ENCODE measurements around the gene SGSM2. TPM values are rescaled to one million over a fixed set of nuclear protein-coding genes. Genes with fewer than 3 reads are reported as not detected.

The SGSM2 gene
- total and polyA plus RNA-seq, 2 of the 13 experiments (the other 11 are each of a cell fraction or from before 2014, with no cell fraction given), result 30.4 to 51.3 TPM

- TF ChIP-seq HES4 (CRISPR knock-in tag; IDR thresholded peaks at IDR 0.05; ENCODE audit: borderline replicate concordance) (no peak), ATF3 (CRISPR knock-in tag; IDR thresholded peaks at IDR 0.05) (0 out of 2 replicates have a peak, but pooled peaks have one; percentile 20), MXI1 (IDR thresholded peaks at IDR 0.05; ENCODE audit: borderline replicate concordance, low read depth, low read length) (peak; percentile 68; the same call in 1 of the 3 replicates), NFE2L1 (CRISPR knock-in tag; IDR thresholded peaks at IDR 0.05; ENCODE audit: borderline replicate concordance) (no peak), USF2 (IDR thresholded peaks at IDR 0.05; ENCODE audit: low read depth, low read length) (no peak), USF2 (CRISPR knock-in tag; IDR thresholded peaks at IDR 0.05; ENCODE audit: borderline replicate concordance) (no peak), DDIT3 (CRISPR knock-in tag; IDR thresholded peaks at IDR 0.05) (no peak), FOXA1 (IDR thresholded peaks at IDR 0.05) (no peak), FOXA1 (CRISPR knock-in tag; IDR thresholded peaks at IDR 0.05) (no peak), GZF1 (CRISPR knock-in tag; IDR thresholded peaks at IDR 0.05) (no peak), SIN3B (IDR thresholded peaks at IDR 0.05; ENCODE audit: low read length) (no peak), MEIS1 (CRISPR knock-in tag; IDR thresholded peaks at IDR 0.05; ENCODE audit: borderline replicate concordance) (no peak), ATF7-NPFF (CRISPR knock-in tag; IDR thresholded peaks at IDR 0.05; ENCODE audit: low read depth) (no peak), ZFP90 (CRISPR knock-in tag; IDR thresholded peaks at IDR 0.05; ENCODE audit: borderline replicate concordance) (no peak), HDAC1 (CRISPR knock-in tag; IDR thresholded peaks at IDR 0.05) (peak; percentile 66), SMAD1 (CRISPR knock-in tag; IDR thresholded peaks at IDR 0.05; ENCODE audit: borderline replicate concordance, low read depth) (no peak), THYN1 (CRISPR knock-in tag; IDR thresholded peaks at IDR 0.05; ENCODE audit: borderline replicate concordance, low read depth) (no peak), SP5 (CRISPR knock-in tag; IDR thresholded peaks at IDR 0.05; ENCODE audit: borderline replicate concordance, low read depth) (no peak), RBM22 (optimal IDR thresholded peaks at IDR 0.05; ENCODE audit: low read length) (peak; percentile 71), RARA (CRISPR knock-in tag; IDR thresholded peaks at IDR 0.05) (no peak), ATRX (CRISPR knock-in tag; IDR thresholded peaks at IDR 0.05; ENCODE audit: borderline replicate concordance) (no peak), ZNF639 (CRISPR knock-in tag; conservative IDR thresholded peaks at IDR 0.05) (no peak), ZZZ3 (CRISPR knock-in tag; IDR thresholded peaks at IDR 0.05; ENCODE audit: borderline replicate concordance) (no peak), ZNF570 (CRISPR knock-in tag; IDR thresholded peaks at IDR 0.05; ENCODE audit: borderline replicate concordance) (no peak), ESRRA (CRISPR knock-in tag; IDR thresholded peaks at IDR 0.05; ENCODE audit: low read depth) (no peak), HDAC2 (CRISPR knock-in tag; IDR thresholded peaks at IDR 0.05) (0 out of 2 replicates have a peak, but pooled peaks have one; percentile 40)
Observed at GRCh38 chr17:2393174-2393953, 56.1 kb downstream of the SGSM2 start (continued).

Data from HepG2 (cell line).